Subcutaneous adipose tissue (tissue), 4 donors: ENCODE measurements around the gene ADAMTS17. TPM values are rescaled to one million over a fixed set of nuclear protein-coding genes. Genes with fewer than 3 reads are reported as not detected.

ENCODE experiments used
- CTCF ChIP-seq: fragments of 450-650 bp; IDR thresholded peaks from one replicate; pipeline ENCODE4 v1.5.1; 2016; ENCODE audit warnings: low read depth, mild to moderate bottlenecking, control low read depth, antibody characterized with exemption, moderate library complexity
- total RNA-seq, 4 donors: library from RNA; depleted of rRNA; stranded (reverse); fragments of >200 nt; gene quantifications; one replicate each; pipeline ENCODE4 v1.1.0, GENCODE V29; 2016

The ADAMTS17 gene
- total RNA-seq, 4 donors from 2014 or later: 0.49 to 5.3 (median 2.5) TPM

- TF ChIP-seq CTCF: no peak
Measured at GRCh38 chr15:100334015-100334414, 7.8 kb downstream of the ADAMTS17 start.

DNA sequence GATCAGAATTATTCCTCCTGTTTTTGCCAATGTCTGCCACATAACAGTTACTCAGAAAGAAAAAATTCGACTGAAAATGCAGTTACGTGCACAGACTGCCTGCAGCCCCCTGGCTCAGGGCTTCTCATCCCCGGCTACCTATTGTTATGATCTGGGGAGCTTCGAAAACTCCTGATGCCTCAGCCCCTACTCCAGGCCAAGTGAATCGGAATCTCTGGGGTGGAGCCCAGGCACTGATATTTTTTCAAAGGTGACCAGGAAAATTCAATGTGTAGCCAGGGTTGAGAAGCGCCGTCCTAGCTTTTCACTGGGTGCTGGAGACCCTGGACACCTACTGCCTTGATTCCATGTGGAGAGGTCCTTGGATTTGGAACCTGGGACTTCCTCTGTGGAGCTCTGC lies 8.5 kb downstream of the ADAMTS17 start:
- TF ChIP-seq CTCF: no peak

GRCh38 chr15:100332721-100333120 lies 9.1 kb downstream of the ADAMTS17 start:
- no peak for TF ChIP-seq CTCF

DNA sequence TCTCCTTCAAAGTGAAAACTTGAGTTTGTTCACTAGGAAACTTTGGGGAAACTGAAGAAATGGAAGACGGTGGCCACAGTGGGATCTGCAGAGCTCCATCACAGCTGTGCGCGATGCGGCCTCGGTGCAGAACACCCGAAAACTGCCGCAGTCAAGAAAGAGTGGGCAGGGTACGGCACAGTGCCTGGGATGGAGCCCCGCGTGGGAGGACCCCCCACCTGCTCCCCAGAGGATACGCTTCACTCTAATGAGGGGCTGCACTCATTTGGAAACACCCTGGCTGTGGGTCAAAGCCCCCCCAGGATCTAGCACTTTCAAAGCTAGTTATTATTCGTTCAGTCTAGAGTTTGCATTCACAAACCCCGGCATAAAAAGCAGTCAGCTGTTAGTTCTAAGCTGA lies 9.5 kb downstream of the ADAMTS17 start:
- no peak for TF ChIP-seq CTCF

DNA sequence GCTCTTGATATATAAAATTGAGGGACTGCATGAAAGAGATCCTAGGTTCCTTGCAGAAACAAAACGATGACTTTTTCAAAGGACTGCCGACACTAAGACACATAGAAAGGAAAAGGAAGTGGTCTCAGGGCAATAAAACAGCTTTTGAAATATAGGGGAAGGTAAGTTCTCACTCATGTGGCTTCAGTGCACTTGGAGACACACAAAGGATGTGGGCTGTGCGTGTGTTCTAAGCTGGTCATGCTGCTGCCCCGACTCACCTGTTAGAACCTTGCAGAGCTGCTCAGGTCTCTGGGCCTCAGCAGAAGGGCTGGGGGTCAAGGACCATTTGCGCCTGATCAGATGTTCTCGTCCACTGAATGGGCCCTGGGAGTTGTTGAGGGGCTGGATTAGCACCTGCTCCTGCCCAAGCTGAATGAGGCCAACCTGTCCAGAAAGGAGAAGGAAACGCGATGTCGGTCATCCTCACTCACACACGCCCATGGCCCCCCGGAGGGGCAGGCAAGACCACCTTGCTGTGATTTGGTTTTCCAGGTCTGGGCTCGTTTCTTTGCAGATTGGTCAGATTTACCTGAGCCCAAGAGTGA lies 11.1 kb downstream of the ADAMTS17 start:
- no peak for TF ChIP-seq CTCF

GRCh38 chr15:100330221-100330620 lies 11.6 kb downstream of the ADAMTS17 start:
- TF ChIP-seq CTCF: no peak

- TF ChIP-seq CTCF: no peak
Measured at GRCh38 chr15:100328796-100329195, 13.0 kb downstream of the ADAMTS17 start.

DNA sequence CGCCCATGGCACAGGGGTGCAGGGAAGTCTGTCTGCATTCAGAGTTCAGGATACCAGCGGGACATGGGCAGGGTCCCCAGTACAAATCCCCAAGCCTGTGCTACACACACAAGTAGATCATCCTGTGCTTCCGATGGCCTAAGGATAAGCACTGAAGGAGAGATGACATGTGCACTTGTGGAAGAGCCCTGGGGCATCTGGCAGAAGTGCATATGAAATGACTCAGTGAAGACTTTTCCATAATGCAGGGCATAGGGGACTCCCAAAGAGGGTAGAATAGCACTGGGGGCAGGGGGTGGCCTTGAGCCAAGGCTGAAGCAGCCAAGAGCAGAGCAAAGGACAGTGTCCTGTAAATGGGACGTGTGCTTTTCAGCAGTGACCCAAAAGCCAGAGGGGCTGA lies 22.9 kb downstream of the ADAMTS17 start:
- TF ChIP-seq CTCF: no peak
